ENCODE measurements around the gene TRAF3. TPM values are rescaled to one million over a fixed set of nuclear protein-coding genes. Genes with fewer than 3 reads are reported as not detected.
A peak's percentile ranks its signal among the peaks of the same experiment; 100 is the strongest.
"Not testable (repeated sequence)": the region's sequence is repeated elsewhere in the genome, so short reads cannot be mapped to it uniquely, and the experiment has no call there.

Gene TRAF3
- total and polyA plus RNA-seq, 4 donors: 2.1 to 12.0 (median 5.2) TPM

DNA sequence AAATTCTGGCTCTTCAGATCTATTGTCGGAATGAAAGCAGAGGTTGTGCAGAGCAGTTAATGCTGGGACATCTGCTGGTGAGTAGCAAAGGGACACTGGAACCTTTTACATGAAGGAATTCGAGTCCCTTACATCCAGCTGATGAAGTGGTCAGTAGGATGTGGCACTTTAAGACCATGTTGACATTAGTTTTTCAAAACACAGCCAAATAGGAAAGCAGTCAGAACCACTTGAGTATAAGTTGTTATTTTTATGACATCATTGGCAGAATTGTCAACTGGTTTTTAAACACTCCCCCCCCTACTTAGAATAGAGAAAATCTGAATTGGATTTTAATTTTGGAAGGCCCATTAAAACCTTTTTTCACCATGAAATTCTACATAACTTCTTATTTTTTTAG is 98.4 kb downstream of the TRAF3 start:
- Histone ChIP-seq H3K9ac (ENCODE audit: low read depth in 1 of 2, low read length in 2 of 2) (no peak overlapping the region), H3K36me3 (ENCODE audit: control insufficient read depth in 4 of 4, insufficient read depth in 3 of 4, low read depth in 1 of 4, low read length in 3 of 4) (peaks cover 2 to 10% (median 5%) of the 10 kb centered on the region in 4 donors), H3K4me1 (ENCODE audit: control insufficient read depth in 4 of 4, insufficient read depth in 4 of 4, low read length in 3 of 4) (peaks cover 15 to 52% (median 41%) of the 10 kb centered on the region in 4 donors), H3K4me3 (ENCODE audit: low read depth in 1 of 3, low read length in 3 of 3) (no peak overlapping the region), H3K27ac (ENCODE audit: low read depth in 1 of 2, low read length in 2 of 2) (no peak overlapping the region), H3K9me3 (ENCODE audit: control insufficient read depth in 4 of 4, low read length in 3 of 4) (no peaks in the 10 kb centered on the region), H3K27me3 (ENCODE audit: control insufficient read depth in 4 of 4, insufficient read depth in 4 of 4, low read length in 3 of 4) (no peaks in the 10 kb centered on the region)
- 78% methylated on average over 2 of the region's 2 CpGs for WGBS
- no peak for DNase-seq (ENCODE audit: low spot score)
- TF ChIP-seq HNF4A (conservative IDR thresholded peaks at IDR 0.05): no peak
- TF ChIP-seq RAD21 (IDR thresholded peaks at IDR 0.05): peak in 1 of 2 donors; percentile 39

DNA sequence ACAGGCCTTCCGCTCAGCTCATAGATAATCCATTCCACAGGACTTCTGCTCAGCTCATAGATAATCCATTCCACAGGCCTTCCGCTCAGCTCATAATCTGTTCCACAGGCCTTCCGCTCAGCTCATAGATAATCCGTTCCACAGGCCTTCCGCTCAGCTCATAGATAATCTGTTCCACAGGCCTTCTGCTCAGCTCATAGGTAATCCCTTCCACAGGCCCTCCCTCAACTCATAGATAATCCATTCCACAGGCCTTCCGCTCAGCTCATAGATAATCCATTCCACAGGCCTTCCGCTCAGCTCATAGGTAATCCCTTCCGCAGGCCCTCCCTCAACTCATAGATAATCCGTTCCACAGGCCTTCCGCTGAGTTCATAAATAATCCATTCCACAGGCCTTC is 100.3 kb downstream of the TRAF3 start:
- not testable (repeated sequence) for H3K4me3 ChIP-seq (ENCODE audit: low read depth in 1 of 3, low read length in 3 of 3); H3K9me3 ChIP-seq (ENCODE audit: control insufficient read depth in 4 of 4, low read length in 3 of 4); H3K9ac ChIP-seq (ENCODE audit: low read depth in 1 of 2, low read length in 2 of 2); H3K27me3 ChIP-seq (ENCODE audit: control insufficient read depth in 4 of 4, insufficient read depth in 4 of 4, low read length in 3 of 4); H3K36me3 ChIP-seq (ENCODE audit: control insufficient read depth in 4 of 4, insufficient read depth in 3 of 4, low read depth in 1 of 4, low read length in 3 of 4); DNase-seq (ENCODE audit: low spot score); H3K27ac ChIP-seq (ENCODE audit: low read depth in 1 of 2, low read length in 2 of 2)
- H3K4me1 ChIP-seq (ENCODE audit: control insufficient read depth in 4 of 4, insufficient read depth in 4 of 4, low read length in 3 of 4): peaks cover 4 to 34% (median 23%) of the 10 kb centered on the region in 4 donors
- 98% methylated on average over 10 of the region's 10 CpGs for WGBS

DNA sequence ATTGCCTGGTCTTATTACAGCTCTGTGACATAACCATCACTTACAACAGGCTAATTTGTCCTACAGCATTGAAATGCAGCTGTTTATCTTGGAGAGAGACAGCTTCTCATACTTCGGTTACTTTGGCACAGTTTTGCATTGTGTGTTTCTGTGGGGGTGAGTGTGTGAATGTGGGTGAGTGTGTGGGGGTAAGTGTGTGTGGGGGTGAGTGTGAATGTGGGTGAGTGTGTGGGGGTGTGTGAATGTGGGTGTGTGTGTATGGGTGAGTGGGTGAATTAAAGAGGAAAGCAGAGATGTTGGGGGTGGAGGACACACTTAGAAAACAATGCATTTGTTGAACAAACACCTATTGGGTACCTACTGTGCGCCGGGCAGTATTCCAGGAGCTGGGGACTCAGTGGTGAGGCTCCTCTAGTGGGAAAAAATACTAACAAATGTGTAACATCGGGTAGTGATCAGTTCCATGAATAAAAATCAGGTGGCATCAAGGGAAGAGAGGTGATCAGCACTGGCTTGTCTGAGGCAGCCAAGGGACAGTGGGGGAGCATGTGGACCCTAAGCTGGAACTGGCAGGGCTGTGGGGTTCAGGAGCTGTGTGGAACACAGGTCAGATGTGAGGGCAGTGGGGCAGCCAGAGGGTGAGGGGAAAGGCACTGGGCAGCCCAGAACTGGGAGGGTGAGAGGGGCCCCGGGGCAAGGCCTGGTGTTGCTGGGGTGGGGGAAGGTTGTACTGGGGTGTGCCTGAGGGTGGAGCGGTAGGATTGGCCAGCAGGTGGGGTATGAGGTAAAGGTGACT is 101.1 kb downstream of the TRAF3 start:
- no peaks in the 10 kb centered on the region for H3K9me3 ChIP-seq (ENCODE audit: control insufficient read depth in 4 of 4, low read length in 3 of 4)
- no peak overlapping the region for H3K9ac ChIP-seq (ENCODE audit: low read depth in 1 of 2, low read length in 2 of 2)

DNA sequence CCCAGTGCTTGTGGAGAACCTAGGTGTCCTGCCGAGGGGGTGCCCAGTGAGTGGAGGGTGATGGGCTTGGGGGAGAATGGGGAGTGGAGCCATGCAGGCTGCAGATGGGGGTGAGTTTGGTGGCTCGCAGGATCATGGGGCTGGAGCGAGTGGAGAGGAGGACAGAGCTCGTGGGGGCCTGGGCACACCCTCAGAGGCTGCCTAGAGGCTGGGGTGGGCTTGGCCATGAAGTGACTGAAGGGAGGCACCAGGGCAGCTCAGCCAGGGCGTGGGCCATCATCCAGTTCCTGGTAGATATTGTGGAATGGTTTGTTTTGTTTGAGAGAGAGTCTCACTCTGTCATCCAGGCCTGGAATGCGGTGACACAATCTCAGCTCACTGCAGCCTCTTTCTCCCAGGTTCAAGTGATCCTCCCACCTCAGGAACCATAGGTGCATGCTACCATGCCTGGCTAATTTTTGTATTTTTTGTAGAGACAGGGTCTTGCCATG is 101.8 kb downstream of the TRAF3 start:
- peaks cover 1 to 19% (median 9%) of the 10 kb centered on the region in 4 donors for H3K4me1 ChIP-seq (ENCODE audit: control insufficient read depth in 4 of 4, insufficient read depth in 4 of 4, low read length in 3 of 4)
- no peak overlapping the region for H3K27ac ChIP-seq (ENCODE audit: low read depth in 1 of 2, low read length in 2 of 2)
- WGBS: 82% methylated on average over 6 of the region's 6 CpGs
- H3K9ac ChIP-seq (ENCODE audit: low read depth in 1 of 2, low read length in 2 of 2): no peak overlapping the region
- peaks cover 2 to 11% (median 7%) of the 10 kb centered on the region in 4 donors for H3K36me3 ChIP-seq (ENCODE audit: control insufficient read depth in 4 of 4, insufficient read depth in 3 of 4, low read depth in 1 of 4, low read length in 3 of 4)
- H3K27me3 ChIP-seq (ENCODE audit: control insufficient read depth in 4 of 4, insufficient read depth in 4 of 4, low read length in 3 of 4): no peaks in the 10 kb centered on the region
- H3K4me3 ChIP-seq (ENCODE audit: low read depth in 1 of 3, low read length in 3 of 3): no peak overlapping the region
- H3K9me3 ChIP-seq (ENCODE audit: control insufficient read depth in 4 of 4, low read length in 3 of 4): no peaks in the 10 kb centered on the region
- DNase-seq (ENCODE audit: low spot score): no peak
- TF ChIP-seq HNF4A (conservative IDR thresholded peaks at IDR 0.05): no peak
- TF ChIP-seq EGR1 (IDR thresholded peaks at IDR 0.05; ENCODE audit: low read depth in 2 of 2): no peak
- no peak for TF ChIP-seq HNF4G (IDR thresholded peaks at IDR 0.05)
- TF ChIP-seq RXRA (IDR thresholded peaks at IDR 0.05): no peak
- TF ChIP-seq, protein P1, sequence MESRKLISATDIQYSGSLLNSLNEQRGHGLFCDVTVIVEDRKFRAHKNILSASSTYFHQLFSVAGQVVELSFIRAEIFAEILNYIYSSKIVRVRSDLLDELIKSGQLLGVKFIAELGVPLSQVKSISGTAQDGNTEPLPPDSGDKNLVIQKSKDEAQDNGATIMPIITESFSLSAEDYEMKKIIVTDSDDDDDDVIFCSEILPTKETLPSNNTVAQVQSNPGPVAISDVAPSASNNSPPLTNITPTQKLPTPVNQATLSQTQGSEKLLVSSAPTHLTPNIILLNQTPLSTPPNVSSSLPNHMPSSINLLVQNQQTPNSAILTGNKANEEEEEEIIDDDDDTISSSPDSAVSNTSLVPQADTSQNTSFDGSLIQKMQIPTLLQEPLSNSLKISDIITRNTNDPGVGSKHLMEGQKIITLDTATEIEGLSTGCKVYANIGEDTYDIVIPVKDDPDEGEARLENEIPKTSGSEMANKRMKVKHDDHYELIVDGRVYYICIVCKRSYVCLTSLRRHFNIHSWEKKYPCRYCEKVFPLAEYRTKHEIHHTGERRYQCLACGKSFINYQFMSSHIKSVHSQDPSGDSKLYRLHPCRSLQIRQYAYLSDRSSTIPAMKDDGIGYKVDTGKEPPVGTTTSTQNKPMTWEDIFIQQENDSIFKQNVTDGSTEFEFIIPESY (IDR thresholded peaks at IDR 0.05): no peak
- no peak for TF ChIP-seq FOXA2 (IDR thresholded peaks at IDR 0.05)
- no peak for TF ChIP-seq YY1 (IDR thresholded peaks at IDR 0.05)
- TF ChIP-seq, protein P2, sequence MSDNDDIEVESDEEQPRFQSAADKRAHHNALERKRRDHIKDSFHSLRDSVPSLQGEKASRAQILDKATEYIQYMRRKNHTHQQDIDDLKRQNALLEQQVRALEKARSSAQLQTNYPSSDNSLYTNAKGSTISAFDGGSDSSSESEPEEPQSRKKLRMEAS (IDR thresholded peaks at IDR 0.05): no peak
- TF ChIP-seq SP1 (IDR thresholded peaks at IDR 0.05): no peak
- TF ChIP-seq, protein P3, sequence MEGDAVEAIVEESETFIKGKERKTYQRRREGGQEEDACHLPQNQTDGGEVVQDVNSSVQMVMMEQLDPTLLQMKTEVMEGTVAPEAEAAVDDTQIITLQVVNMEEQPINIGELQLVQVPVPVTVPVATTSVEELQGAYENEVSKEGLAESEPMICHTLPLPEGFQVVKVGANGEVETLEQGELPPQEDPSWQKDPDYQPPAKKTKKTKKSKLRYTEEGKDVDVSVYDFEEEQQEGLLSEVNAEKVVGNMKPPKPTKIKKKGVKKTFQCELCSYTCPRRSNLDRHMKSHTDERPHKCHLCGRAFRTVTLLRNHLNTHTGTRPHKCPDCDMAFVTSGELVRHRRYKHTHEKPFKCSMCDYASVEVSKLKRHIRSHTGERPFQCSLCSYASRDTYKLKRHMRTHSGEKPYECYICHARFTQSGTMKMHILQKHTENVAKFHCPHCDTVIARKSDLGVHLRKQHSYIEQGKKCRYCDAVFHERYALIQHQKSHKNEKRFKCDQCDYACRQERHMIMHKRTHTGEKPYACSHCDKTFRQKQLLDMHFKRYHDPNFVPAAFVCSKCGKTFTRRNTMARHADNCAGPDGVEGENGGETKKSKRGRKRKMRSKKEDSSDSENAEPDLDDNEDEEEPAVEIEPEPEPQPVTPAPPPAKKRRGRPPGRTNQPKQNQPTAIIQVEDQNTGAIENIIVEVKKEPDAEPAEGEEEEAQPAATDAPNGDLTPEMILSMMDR (IDR thresholded peaks at IDR 0.05; ENCODE audit: low read depth, low read length, missing input control): no peak
- TF ChIP-seq, protein P4, sequence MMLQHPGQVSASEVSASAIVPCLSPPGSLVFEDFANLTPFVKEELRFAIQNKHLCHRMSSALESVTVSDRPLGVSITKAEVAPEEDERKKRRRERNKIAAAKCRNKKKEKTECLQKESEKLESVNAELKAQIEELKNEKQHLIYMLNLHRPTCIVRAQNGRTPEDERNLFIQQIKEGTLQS (IDR thresholded peaks at IDR 0.05): no peak
- TF ChIP-seq JUND (IDR thresholded peaks at IDR 0.05): no peak
- no peak for TF ChIP-seq FOXA1 (IDR thresholded peaks at IDR 0.05)

More for the DNA sequence above, 101.1 kb downstream of the TRAF3 start:
- Histone ChIP-seq H3K36me3 (ENCODE audit: control insufficient read depth in 4 of 4, insufficient read depth in 3 of 4, low read depth in 1 of 4, low read length in 3 of 4) (peaks cover 2 to 10% (median 5%) of the 10 kb centered on the region in 4 donors), H3K4me3 (ENCODE audit: low read depth in 1 of 3, low read length in 3 of 3) (no peak overlapping the region), H3K4me1 (ENCODE audit: control insufficient read depth in 4 of 4, insufficient read depth in 4 of 4, low read length in 3 of 4) (peaks cover 4 to 25% (median 14%) of the 10 kb centered on the region in 4 donors), H3K27me3 (ENCODE audit: control insufficient read depth in 4 of 4, insufficient read depth in 4 of 4, low read length in 3 of 4) (no peaks in the 10 kb centered on the region), H3K27ac (ENCODE audit: low read depth in 1 of 2, low read length in 2 of 2) (no peak overlapping the region)
- DNase-seq (ENCODE audit: low spot score): no peak
- TF ChIP-seq RAD21 (IDR thresholded peaks at IDR 0.05) (no peak), SP1 (IDR thresholded peaks at IDR 0.05) (no peak), EGR1 (IDR thresholded peaks at IDR 0.05; ENCODE audit: low read depth in 2 of 2) (no peak), FOXA2 (IDR thresholded peaks at IDR 0.05) (no peak), NR2F2 (IDR thresholded peaks at IDR 0.05) (no peak), FOXA1 (IDR thresholded peaks at IDR 0.05) (no peak)
- TF ChIP-seq, protein P1 (IDR thresholded peaks at IDR 0.05): no peak
- WGBS: 76% methylated on average over 6 of the region's 6 CpGs

Data from liver (tissue), 9 donors.